Measurements from ENCODE around the gene CCL13.

DNA sequence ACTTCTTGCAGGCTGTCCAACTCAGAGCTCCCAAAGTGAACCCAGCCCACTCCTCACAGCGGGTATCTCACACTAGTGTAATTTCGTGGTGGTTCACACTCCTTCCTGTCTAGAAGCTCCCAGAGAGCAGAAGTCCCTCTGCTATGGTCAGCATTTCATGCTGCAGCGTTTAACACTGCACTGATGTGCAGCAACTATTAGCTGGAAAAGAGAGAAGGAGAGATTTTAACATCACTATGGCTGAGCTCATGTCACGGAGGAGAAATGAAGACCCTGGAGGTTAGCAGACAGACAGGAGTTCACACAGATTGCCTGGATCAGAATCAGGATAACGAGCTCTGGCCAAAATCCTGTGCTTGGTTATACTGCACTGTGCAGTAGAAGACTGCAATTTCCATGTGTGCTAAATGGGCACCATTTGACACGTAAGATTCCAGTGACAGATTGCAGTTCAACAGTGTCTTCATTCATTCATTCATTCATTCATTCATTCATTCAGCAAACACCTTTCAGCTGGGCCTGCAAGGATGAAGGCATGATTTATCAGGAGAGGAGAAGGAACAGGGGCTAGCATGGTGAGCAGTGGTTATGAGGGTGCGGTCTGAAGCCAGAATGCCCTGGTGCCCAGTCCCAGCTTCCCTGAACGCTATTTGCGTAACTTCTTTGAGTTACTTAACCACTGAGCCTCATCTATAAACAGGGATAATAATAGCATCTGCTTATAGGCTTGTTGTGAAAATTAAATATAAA is 12.1 kb downstream of the CCL13 start:
- TF ChIP-seq, protein P1, sequence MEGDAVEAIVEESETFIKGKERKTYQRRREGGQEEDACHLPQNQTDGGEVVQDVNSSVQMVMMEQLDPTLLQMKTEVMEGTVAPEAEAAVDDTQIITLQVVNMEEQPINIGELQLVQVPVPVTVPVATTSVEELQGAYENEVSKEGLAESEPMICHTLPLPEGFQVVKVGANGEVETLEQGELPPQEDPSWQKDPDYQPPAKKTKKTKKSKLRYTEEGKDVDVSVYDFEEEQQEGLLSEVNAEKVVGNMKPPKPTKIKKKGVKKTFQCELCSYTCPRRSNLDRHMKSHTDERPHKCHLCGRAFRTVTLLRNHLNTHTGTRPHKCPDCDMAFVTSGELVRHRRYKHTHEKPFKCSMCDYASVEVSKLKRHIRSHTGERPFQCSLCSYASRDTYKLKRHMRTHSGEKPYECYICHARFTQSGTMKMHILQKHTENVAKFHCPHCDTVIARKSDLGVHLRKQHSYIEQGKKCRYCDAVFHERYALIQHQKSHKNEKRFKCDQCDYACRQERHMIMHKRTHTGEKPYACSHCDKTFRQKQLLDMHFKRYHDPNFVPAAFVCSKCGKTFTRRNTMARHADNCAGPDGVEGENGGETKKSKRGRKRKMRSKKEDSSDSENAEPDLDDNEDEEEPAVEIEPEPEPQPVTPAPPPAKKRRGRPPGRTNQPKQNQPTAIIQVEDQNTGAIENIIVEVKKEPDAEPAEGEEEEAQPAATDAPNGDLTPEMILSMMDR (IDR thresholded peaks at IDR 0.05): no peak
- TF ChIP-seq, protein P2, sequence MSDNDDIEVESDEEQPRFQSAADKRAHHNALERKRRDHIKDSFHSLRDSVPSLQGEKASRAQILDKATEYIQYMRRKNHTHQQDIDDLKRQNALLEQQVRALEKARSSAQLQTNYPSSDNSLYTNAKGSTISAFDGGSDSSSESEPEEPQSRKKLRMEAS (IDR thresholded peaks at IDR 0.05): no peak
- TF ChIP-seq MAFK (IDR thresholded peaks at IDR 0.05; ENCODE audit: partially characterized antibody) (no peak), POLR2A (IDR thresholded peaks at IDR 0.05; ENCODE audit: low read length) (no peak)
